NCI-H1417 (cell line): ENCODE data around the gene MICOS13.
A peak's percentile ranks its signal among the peaks of the same experiment; 100 is the strongest.

Experiments used
- DNase-seq, 3 experiments: peaks; one replicate each; lab custom pipeline; 2025; lab: John Stamatoyannopoulos, UW

Gene MICOS13

GRCh38 chr19:5687360-5688198 lies 7.3 kb upstream of the MICOS13 start:
- DNase-seq = no peak

GRCh38 chr19:5686647-5687359 lies 6.5 kb upstream of the MICOS13 start:
- DNase-seq = peak; percentile 83 to 94 (median 93)

GRCh38 chr19:5686326-5686646 lies 6.0 kb upstream of the MICOS13 start:
- DNase-seq = no peak

- no peak for DNase-seq
These were observed 4.5 kb upstream of the MICOS13 start for GRCh38 chr19:5684694-5685430.

GRCh38 chr19:5683177-5683886 lies 3.0 kb upstream of the MICOS13 start:
- DNase-seq = no peak

GRCh38 chr19:5682107-5682482 lies 1.8 kb upstream of the MICOS13 start:
- DNase-seq = no peak

GRCh38 chr19:5681391-5682106 lies 1.2 kb upstream of the MICOS13 start:
- no peak for DNase-seq

- DNase-seq = no peak
These were observed 256 bp downstream of the MICOS13 start for GRCh38 chr19:5680084-5680436.

GRCh38 chr19:5679289-5680083 lies 830 bp downstream of the MICOS13 start:
- DNase-seq = no peak

GRCh38 chr19:5678071-5678718 lies 2.1 kb downstream of the MICOS13 start:
- DNase-seq = no peak

GRCh38 chr19:5677580-5677979 lies 2.7 kb downstream of the MICOS13 start:
- no peak for DNase-seq

GRCh38 chr19:5677136-5677535 lies 3.2 kb downstream of the MICOS13 start:
- DNase-seq = no peak

GRCh38 chr19:5676772-5677105 lies 3.6 kb downstream of the MICOS13 start:
- no peak for DNase-seq

GRCh38 chr19:5676105-5676771 lies 4.1 kb downstream of the MICOS13 start:
- no peak for DNase-seq

GRCh38 chr19:5674714-5675113 lies 5.6 kb downstream of the MICOS13 start:
- DNase-seq = no peak

- no peak for DNase-seq
These were observed 6.6 kb downstream of the MICOS13 start for GRCh38 chr19:5673752-5674151.

- DNase-seq = no peak
These were observed 7.4 kb downstream of the MICOS13 start for GRCh38 chr19:5672708-5673459.

- DNase-seq = no peak
These were observed 8.7 kb downstream of the MICOS13 start for GRCh38 chr19:5671600-5671999.

- no peak for DNase-seq
These were observed 11.1 kb downstream of the MICOS13 start for GRCh38 chr19:5669212-5669611.
